ENCODE measurements around the gene SURF1.

DNA sequence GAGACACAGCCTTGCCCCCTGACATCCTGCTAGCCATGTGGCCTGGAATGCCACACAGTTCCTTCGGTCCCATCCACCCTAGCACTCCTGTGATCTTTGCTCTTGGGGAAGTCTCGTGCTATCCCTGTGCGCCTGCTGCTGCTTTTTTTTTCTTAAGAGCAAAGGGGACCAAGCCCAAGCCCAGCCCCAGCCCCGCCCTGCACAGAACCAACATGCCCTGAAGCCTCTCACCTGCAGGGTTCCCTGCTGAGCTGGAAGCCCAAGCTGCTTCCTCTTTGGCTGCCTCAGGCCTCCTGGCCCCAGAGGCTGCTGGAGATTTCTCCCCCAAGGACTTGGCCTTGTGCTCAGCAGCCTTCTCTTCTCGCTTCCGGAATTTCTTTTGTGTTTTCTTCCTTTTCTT is 22.1 kb downstream of the SURF1 start:
- TF ChIP-seq POLR2A (IDR thresholded peaks at IDR 0.05; ENCODE audit: low read depth, low read length) (no peak), POLR2AphosphoS5 (IDR thresholded peaks at IDR 0.05; ENCODE audit: low read depth, low read length) (no peak), TAF1 (IDR thresholded peaks at IDR 0.05; ENCODE audit: low read depth, low read length) (no peak)

Data from GM12891 (cell line).